Nephron (organoid): ENCODE measurements around the gene RBM25.
"Not testable (repeated sequence)": the region's sequence is repeated elsewhere in the genome, so short reads cannot be mapped to it uniquely, and the experiment has no call there.

ENCODE experiments used
- H3K27ac Mint-ChIP-seq, 3 experiments: 2 replicates each; pipeline ENCODE4 v1.8.0; 2020; ENCODE audit warnings: mixed read lengths in 3 of 3, mild to moderate bottlenecking in 2 of 3, moderate library complexity in 1 of 3
- H3K27me3 Mint-ChIP-seq: 2 replicates; pipeline ENCODE4 v1.8.0; 2021; ENCODE audit warnings: low read depth, mild to moderate bottlenecking, moderate library complexity, mixed read lengths
- H3K36me3 Mint-ChIP-seq: 2 replicates; pipeline ENCODE4 v1.8.0; 2020; ENCODE audit warnings: low read depth, mixed read lengths
- H3K4me1 Mint-ChIP-seq: 2 replicates; pipeline ENCODE4 v1.8.0; 2020; ENCODE audit warnings: mixed read lengths
- H3K4me3 Mint-ChIP-seq, 3 experiments: 2 replicates each; pipeline ENCODE4 v1.8.0; 2020; ENCODE audit warnings: mild to moderate bottlenecking in 3 of 3, mixed read lengths in 3 of 3, moderate library complexity in 2 of 3
- H3K9me3 Mint-ChIP-seq: 2 replicates; pipeline ENCODE4 v1.8.0; 2020; ENCODE audit warnings: mixed read lengths
- TF ChIP-seq, protein P1 (sequence below), 3 experiments: fragments of 200-600 bp; sonication (generic); IDR thresholded peaks; one replicate each; pipeline ENCODE4 v1.5.0; 2021; ENCODE audit warnings: antibody characterized with exemption in 3 of 3; ENCODE audit not compliant: unreplicated experiment in 3 of 3

Gene RBM25

DNA sequence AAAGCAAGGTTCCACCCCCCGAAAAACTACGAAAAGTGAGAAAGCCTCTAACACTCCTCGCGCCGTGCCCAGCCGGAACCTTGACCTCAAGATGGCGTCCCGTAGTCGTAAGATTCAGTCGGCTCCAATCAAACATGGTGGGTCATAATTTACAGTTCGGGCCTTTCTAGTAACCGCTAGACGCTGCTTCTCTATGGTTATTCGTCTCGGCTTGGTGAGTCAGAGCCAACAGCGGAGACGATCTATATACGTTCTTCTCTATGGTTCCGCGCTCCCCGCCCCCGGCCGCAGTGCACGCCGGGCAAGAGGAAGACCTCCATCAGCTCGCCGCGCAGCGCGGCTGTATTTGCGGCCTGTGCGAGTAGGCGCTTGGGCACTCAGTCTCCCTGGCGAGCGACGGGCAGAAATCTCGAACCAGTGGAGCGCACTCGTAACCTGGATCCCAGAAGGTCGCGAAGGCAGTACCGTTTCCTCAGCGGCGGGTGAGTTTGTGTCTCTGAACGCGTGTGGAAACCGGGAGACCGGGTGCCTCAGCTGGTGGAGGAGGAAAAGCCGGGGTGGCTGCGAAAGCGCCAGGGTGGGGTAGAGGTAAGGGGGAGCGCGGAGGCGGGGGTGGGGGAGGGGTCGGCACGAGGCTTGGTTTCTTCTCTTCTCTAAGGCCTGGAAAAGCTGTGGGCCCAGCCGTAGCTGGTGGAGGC lies at the start of gene RBM25:
TSS of gene RBM25 (plus strand) at position 311 of the 698 bp plus-strand sequence. CDS start 13,108 bp downstream, outside the sequence.
- peaks cover 13% of the 10 kb centered on the region for H3K4me1 Mint-ChIP-seq
- TF ChIP-seq, protein P1, sequence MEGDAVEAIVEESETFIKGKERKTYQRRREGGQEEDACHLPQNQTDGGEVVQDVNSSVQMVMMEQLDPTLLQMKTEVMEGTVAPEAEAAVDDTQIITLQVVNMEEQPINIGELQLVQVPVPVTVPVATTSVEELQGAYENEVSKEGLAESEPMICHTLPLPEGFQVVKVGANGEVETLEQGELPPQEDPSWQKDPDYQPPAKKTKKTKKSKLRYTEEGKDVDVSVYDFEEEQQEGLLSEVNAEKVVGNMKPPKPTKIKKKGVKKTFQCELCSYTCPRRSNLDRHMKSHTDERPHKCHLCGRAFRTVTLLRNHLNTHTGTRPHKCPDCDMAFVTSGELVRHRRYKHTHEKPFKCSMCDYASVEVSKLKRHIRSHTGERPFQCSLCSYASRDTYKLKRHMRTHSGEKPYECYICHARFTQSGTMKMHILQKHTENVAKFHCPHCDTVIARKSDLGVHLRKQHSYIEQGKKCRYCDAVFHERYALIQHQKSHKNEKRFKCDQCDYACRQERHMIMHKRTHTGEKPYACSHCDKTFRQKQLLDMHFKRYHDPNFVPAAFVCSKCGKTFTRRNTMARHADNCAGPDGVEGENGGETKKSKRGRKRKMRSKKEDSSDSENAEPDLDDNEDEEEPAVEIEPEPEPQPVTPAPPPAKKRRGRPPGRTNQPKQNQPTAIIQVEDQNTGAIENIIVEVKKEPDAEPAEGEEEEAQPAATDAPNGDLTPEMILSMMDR (IDR thresholded peaks at IDR 0.05; ENCODE audit: unreplicated experiment in 3 of 3) = no peak
- no peak within 1 kb of the TSS for H3K27ac Mint-ChIP-seq
- H3K27me3 Mint-ChIP-seq = no peaks in the 10 kb centered on the region
- H3K4me3 Mint-ChIP-seq = no peak within 1 kb of the TSS
- H3K9me3 Mint-ChIP-seq = no peaks in the 10 kb centered on the region
- H3K36me3 Mint-ChIP-seq = peaks cover 9% of the 10 kb centered on the region

DNA sequence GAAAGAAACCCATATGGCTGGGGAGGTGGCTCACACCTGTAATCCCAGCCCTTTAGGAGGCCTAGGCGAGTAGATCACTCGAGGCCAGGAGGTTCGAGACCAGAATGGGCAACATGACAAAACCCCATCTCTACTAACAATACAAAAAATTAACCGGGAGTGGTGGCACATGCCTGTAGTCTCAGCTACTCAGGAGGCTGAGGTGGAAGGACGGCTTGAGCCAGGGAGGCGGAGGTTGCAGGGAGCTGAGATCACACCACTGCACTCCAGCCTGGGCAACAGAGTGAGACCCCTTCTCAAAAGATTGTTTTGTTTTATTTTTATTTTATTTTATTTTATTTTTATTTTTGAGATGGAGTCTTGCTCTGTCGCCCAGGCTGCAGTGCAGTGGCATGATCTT lies 47.1 kb upstream of the RBM25 start:
- not testable (repeated sequence) for H3K27ac Mint-ChIP-seq, H3K9me3 Mint-ChIP-seq, H3K27me3 Mint-ChIP-seq, H3K4me1 Mint-ChIP-seq, H3K4me3 Mint-ChIP-seq
- H3K36me3 Mint-ChIP-seq = peaks cover 37% of the 10 kb centered on the region

DNA sequence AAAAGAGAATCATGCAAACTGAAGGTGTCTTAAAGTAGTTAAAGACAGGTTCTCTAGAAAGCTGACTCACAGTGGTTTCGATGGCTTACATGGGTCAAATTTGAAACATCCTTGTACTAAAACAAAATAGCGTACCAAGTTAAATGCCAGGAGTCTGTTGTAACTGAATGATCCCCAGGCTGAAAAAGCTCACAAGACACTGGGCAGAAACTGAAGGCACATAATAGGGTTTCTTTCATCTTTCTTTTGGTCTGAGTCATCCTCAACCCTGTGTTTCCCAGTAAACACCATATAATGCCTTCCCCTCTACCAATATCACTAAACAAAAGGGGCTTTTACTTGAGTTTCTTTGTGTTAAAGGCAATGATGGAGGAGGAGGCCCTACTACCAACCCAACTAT lies 44.2 kb upstream of the RBM25 start:
- no peak overlapping the region for H3K27ac Mint-ChIP-seq
- no peaks in the 10 kb centered on the region for H3K27me3 Mint-ChIP-seq
- no peak overlapping the region for H3K4me3 Mint-ChIP-seq
- peaks cover 37% of the 10 kb centered on the region for H3K36me3 Mint-ChIP-seq
- TF ChIP-seq, protein P1 (IDR thresholded peaks at IDR 0.05; ENCODE audit: unreplicated experiment in 3 of 3) = no peak
- H3K4me1 Mint-ChIP-seq = peaks cover under 1% of the 10 kb centered on the region
- no peaks in the 10 kb centered on the region for H3K9me3 Mint-ChIP-seq

DNA sequence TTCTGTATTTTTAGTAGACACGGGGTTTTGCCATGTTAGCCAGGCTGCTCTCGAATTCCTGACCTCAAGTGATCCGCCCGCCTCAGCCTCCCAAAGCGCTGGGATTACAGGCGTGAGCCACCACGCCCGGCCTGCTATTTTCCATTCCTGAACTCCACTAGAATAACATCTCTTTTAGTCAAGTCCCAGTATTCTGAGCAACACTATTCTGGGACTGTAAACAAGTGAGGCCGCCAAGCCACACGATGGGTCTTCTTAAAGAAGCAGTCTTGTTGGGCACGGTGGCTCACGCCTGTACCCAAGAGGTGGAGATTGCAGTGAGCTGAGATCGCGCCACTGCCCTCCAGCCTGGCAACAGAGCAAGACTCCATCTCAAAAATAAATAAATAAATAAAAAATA lies 42.8 kb upstream of the RBM25 start:
- not testable (repeated sequence) for H3K27me3 Mint-ChIP-seq, H3K27ac Mint-ChIP-seq, H3K4me1 Mint-ChIP-seq, H3K9me3 Mint-ChIP-seq, H3K4me3 Mint-ChIP-seq
- H3K36me3 Mint-ChIP-seq = peaks cover 34% of the 10 kb centered on the region

DNA sequence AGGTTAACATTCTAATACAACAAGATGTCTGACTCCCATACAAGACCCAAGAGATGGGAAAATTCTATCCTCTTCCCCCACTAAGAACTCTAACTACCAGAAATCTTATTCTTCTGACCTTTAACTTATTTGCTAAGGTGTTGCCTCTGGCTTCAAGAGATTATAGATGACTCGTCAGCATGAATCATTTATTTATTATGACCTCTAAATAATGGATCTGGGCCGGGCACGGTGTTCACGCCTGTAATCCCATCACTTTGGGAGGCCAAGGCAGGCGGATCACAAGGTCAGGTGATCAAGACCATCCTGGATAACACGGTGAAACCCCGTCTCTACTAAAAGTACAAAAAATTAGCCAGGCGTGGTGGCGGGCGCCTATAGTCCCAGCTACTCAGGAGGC lies 42.3 kb upstream of the RBM25 start:
- not testable (repeated sequence) for H3K27ac Mint-ChIP-seq, H3K27me3 Mint-ChIP-seq, H3K4me3 Mint-ChIP-seq, H3K4me1 Mint-ChIP-seq, H3K9me3 Mint-ChIP-seq
- H3K36me3 Mint-ChIP-seq = peaks cover 34% of the 10 kb centered on the region

DNA sequence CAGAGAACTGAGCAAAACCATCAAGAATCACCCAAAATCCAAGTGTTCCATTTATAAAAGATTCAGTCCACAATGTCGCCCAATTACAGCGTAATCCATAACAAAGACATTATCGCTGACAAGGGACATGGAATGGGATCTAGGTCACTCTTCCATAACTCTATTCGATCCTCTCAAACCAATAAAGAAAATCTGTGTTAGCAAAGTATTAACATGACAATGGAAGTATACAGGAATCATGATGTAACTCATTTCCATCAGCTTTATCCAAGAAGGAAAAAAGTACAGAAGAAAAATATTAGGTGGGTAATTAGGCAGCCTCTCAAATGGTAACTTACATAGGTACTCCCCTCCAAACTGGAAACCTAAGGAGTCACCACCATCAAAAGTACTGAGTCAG lies 36.3 kb upstream of the RBM25 start:
- peaks cover 36% of the 10 kb centered on the region for H3K36me3 Mint-ChIP-seq
- no peaks in the 10 kb centered on the region for H3K27me3 Mint-ChIP-seq
- no peaks in the 10 kb centered on the region for H3K9me3 Mint-ChIP-seq
- H3K4me3 Mint-ChIP-seq = no peak overlapping the region
- TF ChIP-seq, protein P1 (IDR thresholded peaks at IDR 0.05; ENCODE audit: unreplicated experiment in 3 of 3) = no peak
- peaks cover 35% of the 10 kb centered on the region for H3K4me1 Mint-ChIP-seq
- H3K27ac Mint-ChIP-seq = no peak overlapping the region

DNA sequence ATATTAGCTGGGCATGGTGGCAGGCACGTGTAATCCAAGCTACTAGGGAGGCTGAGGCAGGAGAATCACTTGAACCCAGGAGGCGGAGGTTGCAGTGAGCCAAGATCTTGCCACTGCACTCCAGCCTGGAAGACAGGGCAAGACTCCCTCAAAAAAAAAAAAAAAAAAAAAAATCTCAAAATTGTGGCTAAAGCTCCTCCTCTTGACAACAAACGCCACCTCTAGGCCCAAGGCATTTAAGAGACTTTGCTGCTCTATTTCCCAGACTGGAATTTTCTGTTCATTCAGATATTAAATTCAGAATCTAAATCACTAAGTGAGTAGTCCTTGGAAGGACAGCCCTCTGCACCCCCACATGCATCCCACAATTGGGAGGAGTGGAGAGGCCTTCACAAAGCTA lies 32.8 kb upstream of the RBM25 start:
- Mint-ChIP-seq H3K36me3 (peaks cover 27% of the 10 kb centered on the region), H3K4me1 (peaks cover 40% of the 10 kb centered on the region), H3K4me3 (peak overlapping the region; percentile 93 to 98 (median 98)), H3K9me3 (no peaks in the 10 kb centered on the region), H3K27me3 (no peaks in the 10 kb centered on the region), H3K27ac (no peak overlapping the region)
- TF ChIP-seq, protein P1 (IDR thresholded peaks at IDR 0.05; ENCODE audit: unreplicated experiment in 3 of 3) = no peak
